ENCODE results near the gene MLLT6. TPM values are rescaled to one million over a fixed set of nuclear protein-coding genes. Genes with fewer than 3 reads are reported as not detected.

Gene MLLT6
- total and polyA plus RNA-seq, 2 of the 13 experiments (the other 11 are each of a cell fraction or from before 2014, with no cell fraction given), result 50.7 to 69.5 TPM

DNA sequence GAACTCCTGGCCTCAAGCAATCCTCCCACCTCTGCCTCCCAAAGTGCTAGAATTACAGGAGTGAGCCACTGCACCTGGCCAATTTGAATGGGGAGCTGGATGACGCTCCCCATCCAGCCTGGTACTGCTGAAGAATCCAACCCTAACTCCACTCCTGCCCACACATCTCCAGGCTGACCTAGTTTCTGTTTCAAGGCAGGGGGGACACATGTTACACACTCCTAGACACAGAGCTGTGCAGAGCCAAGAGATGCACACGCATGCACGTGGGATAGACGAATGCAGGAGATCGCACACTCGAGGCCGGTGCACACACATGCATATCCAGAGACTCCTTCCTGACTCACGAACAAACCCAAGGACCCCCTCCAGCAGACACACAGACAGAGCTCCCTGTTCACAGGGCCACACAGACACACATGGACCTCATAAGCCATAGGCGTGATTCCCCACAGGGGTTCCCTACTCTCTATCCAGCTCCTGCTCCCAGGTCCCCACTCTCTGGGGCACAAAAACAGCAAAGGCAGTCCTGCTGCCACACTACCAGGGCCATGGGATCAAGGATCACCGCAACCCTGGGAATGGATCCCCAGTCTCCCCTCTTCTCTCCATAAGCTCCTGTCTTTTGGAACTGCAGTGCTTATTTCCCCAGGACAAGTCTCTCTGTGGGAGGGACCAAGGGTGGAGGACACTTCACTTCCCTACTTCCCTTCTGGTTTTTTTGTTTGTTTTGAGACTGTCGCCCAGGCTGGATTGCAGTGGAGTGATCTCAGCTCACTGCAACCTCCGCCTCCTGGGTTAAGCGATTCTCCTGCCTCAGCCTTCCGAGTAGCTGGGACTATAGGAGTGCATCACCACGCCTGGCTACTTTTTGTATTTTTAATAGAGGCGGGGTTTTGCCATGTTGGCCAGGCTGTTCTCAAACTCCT lies 44.7 kb upstream of the MLLT6 start (continued):
- TF ChIP-seq, protein P1, sequence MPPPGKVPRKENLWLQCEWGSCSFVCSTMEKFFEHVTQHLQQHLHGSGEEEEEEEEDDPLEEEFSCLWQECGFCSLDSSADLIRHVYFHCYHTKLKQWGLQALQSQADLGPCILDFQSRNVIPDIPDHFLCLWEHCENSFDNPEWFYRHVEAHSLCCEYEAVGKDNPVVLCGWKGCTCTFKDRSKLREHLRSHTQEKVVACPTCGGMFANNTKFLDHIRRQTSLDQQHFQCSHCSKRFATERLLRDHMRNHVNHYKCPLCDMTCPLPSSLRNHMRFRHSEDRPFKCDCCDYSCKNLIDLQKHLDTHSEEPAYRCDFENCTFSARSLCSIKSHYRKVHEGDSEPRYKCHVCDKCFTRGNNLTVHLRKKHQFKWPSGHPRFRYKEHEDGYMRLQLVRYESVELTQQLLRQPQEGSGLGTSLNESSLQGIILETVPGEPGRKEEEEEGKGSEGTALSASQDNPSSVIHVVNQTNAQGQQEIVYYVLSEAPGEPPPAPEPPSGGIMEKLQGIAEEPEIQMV (CRISPR knock-in tag; IDR thresholded peaks at IDR 0.05; ENCODE audit: low read depth), result 0 out of 2 replicates have a peak, but pooled peaks have one; percentile 13
- TF ChIP-seq ZNF598 (CRISPR knock-in tag; IDR thresholded peaks at IDR 0.05; ENCODE audit: borderline replicate concordance) (peak; percentile 86; the same call in 1 of the 2 replicates), ERF (CRISPR knock-in tag; IDR thresholded peaks at IDR 0.05) (0 out of 2 replicates have a peak, but pooled peaks have one; percentile 22), HNF4A (CRISPR knock-in tag; IDR thresholded peaks at IDR 0.05) (peak; percentile 25; the same call in 1 of the 2 replicates), FOXA3 (CRISPR knock-in tag; IDR thresholded peaks at IDR 0.05) (0 out of 2 replicates have a peak, but pooled peaks have one; percentile 21), POGZ (CRISPR knock-in tag; IDR thresholded peaks at IDR 0.05) (no peak), ZKSCAN8 (CRISPR knock-in tag; IDR thresholded peaks at IDR 0.05; ENCODE audit: borderline replicate concordance) (no peak), ZNF549 (CRISPR knock-in tag; IDR thresholded peaks at IDR 0.05) (no peak), LCORL (IDR thresholded peaks at IDR 0.05) (no peak), LCORL (CRISPR knock-in tag; IDR thresholded peaks at IDR 0.05) (0 out of 2 replicates have a peak, but pooled peaks have one; percentile 52), ZNF619 (CRISPR knock-in tag; IDR thresholded peaks at IDR 0.05) (0 out of 2 replicates have a peak, but pooled peaks have one; percentile 27)
- TF ChIP-seq, protein P2, sequence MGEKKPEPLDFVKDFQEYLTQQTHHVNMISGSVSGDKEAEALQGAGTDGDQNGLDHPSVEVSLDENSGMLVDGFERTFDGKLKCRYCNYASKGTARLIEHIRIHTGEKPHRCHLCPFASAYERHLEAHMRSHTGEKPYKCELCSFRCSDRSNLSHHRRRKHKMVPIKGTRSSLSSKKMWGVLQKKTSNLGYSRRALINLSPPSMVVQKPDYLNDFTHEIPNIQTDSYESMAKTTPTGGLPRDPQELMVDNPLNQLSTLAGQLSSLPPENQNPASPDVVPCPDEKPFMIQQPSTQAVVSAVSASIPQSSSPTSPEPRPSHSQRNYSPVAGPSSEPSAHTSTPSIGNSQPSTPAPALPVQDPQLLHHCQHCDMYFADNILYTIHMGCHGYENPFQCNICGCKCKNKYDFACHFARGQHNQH (CRISPR knock-in tag; IDR thresholded peaks at IDR 0.05), result 0 out of 2 replicates have a peak, but pooled peaks have one; percentile 47
- TF ChIP-seq, protein P3, sequence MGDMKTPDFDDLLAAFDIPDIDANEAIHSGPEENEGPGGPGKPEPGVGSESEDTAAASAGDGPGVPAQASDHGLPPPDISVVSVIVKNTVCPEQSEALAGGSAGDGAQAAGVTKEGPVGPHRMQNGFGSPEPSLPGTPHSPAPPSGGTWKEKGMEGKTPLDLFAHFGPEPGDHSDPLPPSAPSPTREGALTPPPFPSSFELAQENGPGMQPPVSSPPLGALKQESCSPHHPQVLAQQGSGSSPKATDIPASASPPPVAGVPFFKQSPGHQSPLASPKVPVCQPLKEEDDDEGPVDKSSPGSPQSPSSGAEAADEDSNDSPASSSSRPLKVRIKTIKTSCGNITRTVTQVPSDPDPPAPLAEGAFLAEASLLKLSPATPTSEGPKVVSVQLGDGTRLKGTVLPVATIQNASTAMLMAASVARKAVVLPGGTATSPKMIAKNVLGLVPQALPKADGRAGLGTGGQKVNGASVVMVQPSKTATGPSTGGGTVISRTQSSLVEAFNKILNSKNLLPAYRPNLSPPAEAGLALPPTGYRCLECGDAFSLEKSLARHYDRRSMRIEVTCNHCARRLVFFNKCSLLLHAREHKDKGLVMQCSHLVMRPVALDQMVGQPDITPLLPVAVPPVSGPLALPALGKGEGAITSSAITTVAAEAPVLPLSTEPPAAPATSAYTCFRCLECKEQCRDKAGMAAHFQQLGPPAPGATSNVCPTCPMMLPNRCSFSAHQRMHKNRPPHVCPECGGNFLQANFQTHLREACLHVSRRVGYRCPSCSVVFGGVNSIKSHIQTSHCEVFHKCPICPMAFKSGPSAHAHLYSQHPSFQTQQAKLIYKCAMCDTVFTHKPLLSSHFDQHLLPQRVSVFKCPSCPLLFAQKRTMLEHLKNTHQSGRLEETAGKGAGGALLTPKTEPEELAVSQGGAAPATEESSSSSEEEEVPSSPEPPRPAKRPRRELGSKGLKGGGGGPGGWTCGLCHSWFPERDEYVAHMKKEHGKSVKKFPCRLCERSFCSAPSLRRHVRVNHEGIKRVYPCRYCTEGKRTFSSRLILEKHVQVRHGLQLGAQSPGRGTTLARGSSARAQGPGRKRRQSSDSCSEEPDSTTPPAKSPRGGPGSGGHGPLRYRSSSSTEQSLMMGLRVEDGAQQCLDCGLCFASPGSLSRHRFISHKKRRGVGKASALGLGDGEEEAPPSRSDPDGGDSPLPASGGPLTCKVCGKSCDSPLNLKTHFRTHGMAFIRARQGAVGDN (CRISPR knock-in tag; IDR thresholded peaks at IDR 0.05), result peak; percentile 78
- TF ChIP-seq, protein P4, sequence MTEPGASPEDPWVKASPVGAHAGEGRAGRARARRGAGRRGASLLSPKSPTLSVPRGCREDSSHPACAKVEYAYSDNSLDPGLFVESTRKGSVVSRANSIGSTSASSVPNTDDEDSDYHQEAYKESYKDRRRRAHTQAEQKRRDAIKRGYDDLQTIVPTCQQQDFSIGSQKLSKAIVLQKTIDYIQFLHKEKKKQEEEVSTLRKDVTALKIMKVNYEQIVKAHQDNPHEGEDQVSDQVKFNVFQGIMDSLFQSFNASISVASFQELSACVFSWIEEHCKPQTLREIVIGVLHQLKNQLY (CRISPR knock-in tag; IDR thresholded peaks at IDR 0.05), result no peak
- TF ChIP-seq, protein P5, sequence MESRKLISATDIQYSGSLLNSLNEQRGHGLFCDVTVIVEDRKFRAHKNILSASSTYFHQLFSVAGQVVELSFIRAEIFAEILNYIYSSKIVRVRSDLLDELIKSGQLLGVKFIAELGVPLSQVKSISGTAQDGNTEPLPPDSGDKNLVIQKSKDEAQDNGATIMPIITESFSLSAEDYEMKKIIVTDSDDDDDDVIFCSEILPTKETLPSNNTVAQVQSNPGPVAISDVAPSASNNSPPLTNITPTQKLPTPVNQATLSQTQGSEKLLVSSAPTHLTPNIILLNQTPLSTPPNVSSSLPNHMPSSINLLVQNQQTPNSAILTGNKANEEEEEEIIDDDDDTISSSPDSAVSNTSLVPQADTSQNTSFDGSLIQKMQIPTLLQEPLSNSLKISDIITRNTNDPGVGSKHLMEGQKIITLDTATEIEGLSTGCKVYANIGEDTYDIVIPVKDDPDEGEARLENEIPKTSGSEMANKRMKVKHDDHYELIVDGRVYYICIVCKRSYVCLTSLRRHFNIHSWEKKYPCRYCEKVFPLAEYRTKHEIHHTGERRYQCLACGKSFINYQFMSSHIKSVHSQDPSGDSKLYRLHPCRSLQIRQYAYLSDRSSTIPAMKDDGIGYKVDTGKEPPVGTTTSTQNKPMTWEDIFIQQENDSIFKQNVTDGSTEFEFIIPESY (CRISPR knock-in tag; IDR thresholded peaks at IDR 0.05), result 0 out of 2 replicates have a peak, but pooled peaks have one; percentile 10
- TF ChIP-seq, protein P6, sequence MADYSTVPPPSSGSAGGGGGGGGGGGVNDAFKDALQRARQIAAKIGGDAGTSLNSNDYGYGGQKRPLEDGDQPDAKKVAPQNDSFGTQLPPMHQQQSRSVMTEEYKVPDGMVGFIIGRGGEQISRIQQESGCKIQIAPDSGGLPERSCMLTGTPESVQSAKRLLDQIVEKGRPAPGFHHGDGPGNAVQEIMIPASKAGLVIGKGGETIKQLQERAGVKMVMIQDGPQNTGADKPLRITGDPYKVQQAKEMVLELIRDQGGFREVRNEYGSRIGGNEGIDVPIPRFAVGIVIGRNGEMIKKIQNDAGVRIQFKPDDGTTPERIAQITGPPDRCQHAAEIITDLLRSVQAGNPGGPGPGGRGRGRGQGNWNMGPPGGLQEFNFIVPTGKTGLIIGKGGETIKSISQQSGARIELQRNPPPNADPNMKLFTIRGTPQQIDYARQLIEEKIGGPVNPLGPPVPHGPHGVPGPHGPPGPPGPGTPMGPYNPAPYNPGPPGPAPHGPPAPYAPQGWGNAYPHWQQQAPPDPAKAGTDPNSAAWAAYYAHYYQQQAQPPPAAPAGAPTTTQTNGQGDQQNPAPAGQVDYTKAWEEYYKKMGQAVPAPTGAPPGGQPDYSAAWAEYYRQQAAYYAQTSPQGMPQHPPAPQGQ (CRISPR knock-in tag; IDR thresholded peaks at IDR 0.05; ENCODE audit: borderline replicate concordance), result no peak

Measured in HepG2 (cell line).